Measurements from ENCODE around the gene SLC16A6. TPM values are rescaled to one million over a fixed set of nuclear protein-coding genes. Genes with fewer than 3 reads are reported as not detected.
A peak's percentile ranks its signal among the peaks of the same experiment; 100 is the strongest.

The SLC16A6 gene
- total and polyA plus RNA-seq, 10 donors: 1.5 to 8.7 (median 5.9) TPM

GRCh38 chr17:68305142-68305541 lies 14.2 kb upstream of the SLC16A6 start:
- no peak for TF ChIP-seq POLR2A (IDR thresholded peaks at IDR 0.05)
- TF ChIP-seq CTCF (IDR thresholded peaks at IDR 0.05 in 8 of 11, conservative IDR thresholded peaks at IDR 0.05 in 3 of 11): no peak
- no peak for TF ChIP-seq POLR2AphosphoS5 (IDR thresholded peaks at IDR 0.05)
- peak overlapping the region in 1 of 8 donors; percentile 32 for H3K27ac ChIP-seq

GRCh38 chr17:68304706-68305105 lies 13.8 kb upstream of the SLC16A6 start:
- intact Hi-C loops (cut with DNase I; ENCODE audit: low total_unique reads): no loop called here
- TF ChIP-seq CTCF (IDR thresholded peaks at IDR 0.05 in 8 of 11, conservative IDR thresholded peaks at IDR 0.05 in 3 of 11) (no peak), POLR2AphosphoS5 (IDR thresholded peaks at IDR 0.05) (no peak), POLR2A (IDR thresholded peaks at IDR 0.05) (no peak)

More at GRCh38 chr17:68305142-68305541, 14.2 kb upstream of the SLC16A6 start:
- no peak for DNase-seq
- H3K36me3 ChIP-seq: peaks cover 0 to 12% (median 0%) of the 10 kb centered on the region in 6 donors
- H3K4me3 ChIP-seq: no peak overlapping the region
- no peaks in the 10 kb centered on the region for H3K9me3 ChIP-seq
- peaks cover 0 to 24% (median 2%) of the 10 kb centered on the region in 6 donors for H3K4me1 ChIP-seq
- intact Hi-C loops (cut with DNase I; ENCODE audit: low total_unique reads): no loop called here
- H3K27me3 ChIP-seq (replicated peaks in 1 of 7): no peaks in the 10 kb centered on the region
- WGBS, 5 donors: 71 to 83% (median 80%) methylated on average over 4 of the region's 4 CpGs

GRCh38 chr17:68302666-68303065 lies 11.7 kb upstream of the SLC16A6 start:
- H3K4me1 ChIP-seq: peaks cover 0 to 35% (median 9%) of the 10 kb centered on the region in 6 donors
- TF ChIP-seq POLR2A (IDR thresholded peaks at IDR 0.05) (no peak), CTCF (IDR thresholded peaks at IDR 0.05 in 8 of 11, conservative IDR thresholded peaks at IDR 0.05 in 3 of 11) (no peak), POLR2AphosphoS5 (IDR thresholded peaks at IDR 0.05) (no peak)
- peak overlapping the region in 1 of 8 donors; percentile 5 for H3K27ac ChIP-seq
- no peaks in the 10 kb centered on the region for H3K9me3 ChIP-seq
- no peak overlapping the region for H3K4me3 ChIP-seq
- intact Hi-C loops (cut with DNase I; ENCODE audit: low total_unique reads): no loop called here
- no peak for DNase-seq
- 69 to 86% (median 79%) methylated on average over 4 of the region's 4 CpGs for WGBS, 5 donors
- no peaks in the 10 kb centered on the region for H3K27me3 ChIP-seq (replicated peaks in 1 of 7)
- H3K36me3 ChIP-seq: peaks cover 0 to 8% (median 0%) of the 10 kb centered on the region in 6 donors

More at GRCh38 chr17:68304706-68305105, 13.8 kb upstream of the SLC16A6 start:
- DNase-seq: no peak
- Histone ChIP-seq H3K36me3 (peaks cover 0 to 12% (median 0%) of the 10 kb centered on the region in 6 donors), H3K4me3 (no peak overlapping the region), H3K27me3 (replicated peaks in 1 of 7) (no peaks in the 10 kb centered on the region), H3K4me1 (peaks cover 0 to 23% (median 2%) of the 10 kb centered on the region in 6 donors), H3K9me3 (no peaks in the 10 kb centered on the region), H3K27ac (peak overlapping the region in 1 of 8 donors; percentile 32)
- WGBS, 5 donors: 91 to 98% (median 96%) methylated on average over 6 of the region's 6 CpGs

GRCh38 chr17:68302066-68302564 lies 11.2 kb upstream of the SLC16A6 start:
- no peak for DNase-seq
- intact Hi-C loops (cut with DNase I; ENCODE audit: low total_unique reads): no loop called here
- WGBS, 5 donors: 66 to 81% (median 70%) methylated on average over 10 of the region's 10 CpGs
- H3K27me3 ChIP-seq (replicated peaks in 1 of 7): no peaks in the 10 kb centered on the region
- no peak overlapping the region for H3K4me3 ChIP-seq
- peak overlapping the region in 2 of 8 donors; percentile 5 to 29 for H3K27ac ChIP-seq
- H3K36me3 ChIP-seq: peaks cover 0 to 3% (median 0%) of the 10 kb centered on the region in 6 donors
- peaks cover 0 to 40% (median 14%) of the 10 kb centered on the region in 6 donors for H3K4me1 ChIP-seq
- no peaks in the 10 kb centered on the region for H3K9me3 ChIP-seq
- no peak for TF ChIP-seq POLR2A (IDR thresholded peaks at IDR 0.05)
- no peak for TF ChIP-seq CTCF (IDR thresholded peaks at IDR 0.05 in 8 of 11, conservative IDR thresholded peaks at IDR 0.05 in 3 of 11)
- no peak for TF ChIP-seq POLR2AphosphoS5 (IDR thresholded peaks at IDR 0.05)

All from spleen (tissue), 11 donors.